Measurements from ENCODE around the gene CDKN2AIPNL. TPM values are rescaled to one million over a fixed set of nuclear protein-coding genes. Genes with fewer than 3 reads are reported as not detected.
A peak's percentile ranks its signal among the peaks of the same experiment; 100 is the strongest.

Gene CDKN2AIPNL
- total RNA-seq, 1 donor from 2014 or later: 26.2 TPM

DNA sequence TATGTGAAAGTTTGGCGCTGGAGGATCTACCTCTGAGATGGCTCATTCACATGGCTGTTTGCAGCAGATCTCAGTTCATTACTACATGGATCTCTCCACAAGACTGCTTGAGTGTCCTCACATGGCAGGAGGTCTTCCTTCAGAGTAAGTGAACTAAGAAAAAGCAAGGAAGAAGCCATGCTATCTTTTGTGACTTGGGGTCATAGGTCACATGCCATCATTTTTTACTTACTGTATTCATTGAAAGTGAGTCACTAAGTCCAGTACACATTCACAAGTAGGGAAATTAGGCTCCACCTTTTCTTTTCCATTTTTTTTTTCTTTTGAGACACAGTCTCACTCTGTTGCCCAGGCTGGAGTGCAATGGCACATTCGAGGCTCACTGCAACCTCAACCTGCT lies 8.7 kb upstream of the CDKN2AIPNL start:
- Mint-ChIP-seq H3K4me3 (ENCODE audit: unreplicated experiment) (no peak overlapping the region), H3K27me3 (ENCODE audit: unreplicated experiment) (peaks cover 2% of the 10 kb centered on the region), H3K36me3 (ENCODE audit: low read depth, unreplicated experiment) (no peaks in the 10 kb centered on the region), H3K4me1 (ENCODE audit: unreplicated experiment) (no peaks in the 10 kb centered on the region), H3K27ac (ENCODE audit: unreplicated experiment) (no peak overlapping the region), H3K9me3 (ENCODE audit: unreplicated experiment) (no peaks in the 10 kb centered on the region)
- TF ChIP-seq, protein P1, sequence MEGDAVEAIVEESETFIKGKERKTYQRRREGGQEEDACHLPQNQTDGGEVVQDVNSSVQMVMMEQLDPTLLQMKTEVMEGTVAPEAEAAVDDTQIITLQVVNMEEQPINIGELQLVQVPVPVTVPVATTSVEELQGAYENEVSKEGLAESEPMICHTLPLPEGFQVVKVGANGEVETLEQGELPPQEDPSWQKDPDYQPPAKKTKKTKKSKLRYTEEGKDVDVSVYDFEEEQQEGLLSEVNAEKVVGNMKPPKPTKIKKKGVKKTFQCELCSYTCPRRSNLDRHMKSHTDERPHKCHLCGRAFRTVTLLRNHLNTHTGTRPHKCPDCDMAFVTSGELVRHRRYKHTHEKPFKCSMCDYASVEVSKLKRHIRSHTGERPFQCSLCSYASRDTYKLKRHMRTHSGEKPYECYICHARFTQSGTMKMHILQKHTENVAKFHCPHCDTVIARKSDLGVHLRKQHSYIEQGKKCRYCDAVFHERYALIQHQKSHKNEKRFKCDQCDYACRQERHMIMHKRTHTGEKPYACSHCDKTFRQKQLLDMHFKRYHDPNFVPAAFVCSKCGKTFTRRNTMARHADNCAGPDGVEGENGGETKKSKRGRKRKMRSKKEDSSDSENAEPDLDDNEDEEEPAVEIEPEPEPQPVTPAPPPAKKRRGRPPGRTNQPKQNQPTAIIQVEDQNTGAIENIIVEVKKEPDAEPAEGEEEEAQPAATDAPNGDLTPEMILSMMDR (IDR thresholded peaks at IDR 0.05; ENCODE audit: unreplicated experiment): no peak
- DNase-seq (ENCODE audit: low spot score): no peak

DNA sequence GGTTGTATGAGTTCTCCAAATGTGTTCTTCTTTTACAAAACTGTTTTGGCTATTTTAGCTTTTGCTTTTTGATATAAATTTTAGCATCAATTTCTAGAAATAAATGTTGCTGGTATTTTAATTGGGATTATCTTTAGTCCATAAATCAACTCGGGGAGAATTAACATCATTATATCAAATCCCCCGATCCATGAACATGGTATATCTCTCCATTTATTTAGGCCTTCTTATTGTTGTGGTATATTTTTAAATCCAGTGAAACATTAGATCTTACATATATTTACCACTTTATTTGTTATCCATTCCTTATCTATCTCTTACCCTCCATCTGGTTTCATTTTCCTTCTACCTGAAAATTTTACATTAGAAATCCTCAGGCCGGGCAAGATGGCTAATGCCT lies 7.3 kb upstream of the CDKN2AIPNL start:
- TF ChIP-seq, protein P1 (IDR thresholded peaks at IDR 0.05; ENCODE audit: unreplicated experiment): no peak
- H3K4me3 Mint-ChIP-seq (ENCODE audit: unreplicated experiment): no peak overlapping the region
- no peaks in the 10 kb centered on the region for H3K4me1 Mint-ChIP-seq (ENCODE audit: unreplicated experiment)
- no peaks in the 10 kb centered on the region for H3K36me3 Mint-ChIP-seq (ENCODE audit: low read depth, unreplicated experiment)
- no peak overlapping the region for H3K27ac Mint-ChIP-seq (ENCODE audit: unreplicated experiment)
- H3K27me3 Mint-ChIP-seq (ENCODE audit: unreplicated experiment): peaks cover 2% of the 10 kb centered on the region
- no peaks in the 10 kb centered on the region for H3K9me3 Mint-ChIP-seq (ENCODE audit: unreplicated experiment)
- DNase-seq (ENCODE audit: low spot score): no peak

DNA sequence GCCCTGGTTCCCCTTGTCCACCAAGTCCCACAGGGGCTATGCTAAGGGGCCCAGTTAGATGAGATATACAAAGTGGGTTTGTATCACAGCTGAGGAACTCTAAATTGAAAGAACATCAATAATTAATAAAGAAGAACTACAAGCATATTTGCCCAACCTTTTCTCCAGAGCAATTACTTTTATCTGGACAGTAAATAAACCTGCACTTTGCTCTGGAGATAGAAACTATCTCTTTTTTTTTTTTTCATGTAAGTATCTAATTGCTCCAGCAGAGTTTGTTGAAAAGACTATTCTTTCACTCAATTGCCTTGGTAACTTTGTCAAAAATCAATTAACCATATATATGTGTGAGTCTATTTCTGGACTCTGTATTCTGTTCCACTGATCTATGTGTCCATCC lies 6.0 kb upstream of the CDKN2AIPNL start:
- Mint-ChIP-seq H3K4me3 (ENCODE audit: unreplicated experiment) (no peak overlapping the region), H3K27me3 (ENCODE audit: unreplicated experiment) (no peaks in the 10 kb centered on the region), H3K9me3 (ENCODE audit: unreplicated experiment) (no peaks in the 10 kb centered on the region), H3K4me1 (ENCODE audit: unreplicated experiment) (no peaks in the 10 kb centered on the region), H3K27ac (ENCODE audit: unreplicated experiment) (no peak overlapping the region), H3K36me3 (ENCODE audit: low read depth, unreplicated experiment) (no peaks in the 10 kb centered on the region)
- DNase-seq (ENCODE audit: low spot score): no peak
- TF ChIP-seq, protein P1 (IDR thresholded peaks at IDR 0.05; ENCODE audit: unreplicated experiment): no peak

DNA sequence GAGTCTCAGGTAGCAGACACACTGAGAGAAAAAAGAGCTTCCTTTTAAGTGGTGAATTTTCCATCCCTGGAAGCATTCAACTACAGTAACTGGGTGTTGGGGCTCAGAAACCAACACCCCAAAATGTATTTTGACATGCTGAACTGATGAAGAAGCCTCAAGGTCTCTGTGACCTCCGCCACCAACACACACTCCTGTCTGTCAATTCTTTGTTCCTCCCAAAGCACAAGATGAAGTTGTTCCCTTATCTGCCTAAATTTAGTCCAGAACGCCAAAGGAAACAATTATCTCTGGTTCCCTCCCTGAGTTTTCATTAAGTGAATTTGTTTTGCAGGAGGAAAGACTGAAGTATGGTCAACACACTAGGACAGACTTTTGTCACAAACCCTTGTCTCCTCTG lies 1.4 kb upstream of the CDKN2AIPNL start:
- TF ChIP-seq, protein P1 (IDR thresholded peaks at IDR 0.05; ENCODE audit: unreplicated experiment): no peak
- no peaks in the 10 kb centered on the region for H3K36me3 Mint-ChIP-seq (ENCODE audit: low read depth, unreplicated experiment)
- H3K9me3 Mint-ChIP-seq (ENCODE audit: unreplicated experiment): no peaks in the 10 kb centered on the region
- no peak overlapping the region for H3K4me3 Mint-ChIP-seq (ENCODE audit: unreplicated experiment)
- peaks cover 4% of the 10 kb centered on the region for H3K4me1 Mint-ChIP-seq (ENCODE audit: unreplicated experiment)
- H3K27ac Mint-ChIP-seq (ENCODE audit: unreplicated experiment): no peak overlapping the region
- peaks cover 2% of the 10 kb centered on the region for H3K27me3 Mint-ChIP-seq (ENCODE audit: unreplicated experiment)
- no peak for DNase-seq (ENCODE audit: low spot score)

DNA sequence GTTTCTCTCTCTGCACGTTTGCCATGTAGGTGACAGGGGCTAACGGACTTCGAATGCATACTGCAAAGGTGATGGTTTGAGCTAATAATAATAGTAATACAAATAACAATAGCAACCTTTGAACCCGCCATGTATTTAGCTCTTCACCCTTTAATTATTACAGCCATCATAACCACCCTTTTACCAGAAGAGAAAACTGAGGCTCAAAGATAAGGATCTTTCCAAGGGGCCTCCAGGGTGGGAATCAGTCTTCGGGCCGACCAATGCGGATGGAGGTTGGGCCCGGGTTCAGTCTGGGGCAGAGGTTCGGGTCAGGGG lies 494 bp downstream of the CDKN2AIPNL start:
- peak overlapping the region; percentile 74 for H3K27ac Mint-ChIP-seq (ENCODE audit: unreplicated experiment)
- peak overlapping the region; percentile 99 for H3K4me3 Mint-ChIP-seq (ENCODE audit: unreplicated experiment)
- DNase-seq (ENCODE audit: low spot score): no peak
- H3K27me3 Mint-ChIP-seq (ENCODE audit: unreplicated experiment): peaks cover 2% of the 10 kb centered on the region
- H3K4me1 Mint-ChIP-seq (ENCODE audit: unreplicated experiment): peaks cover 4% of the 10 kb centered on the region
- H3K9me3 Mint-ChIP-seq (ENCODE audit: unreplicated experiment): no peaks in the 10 kb centered on the region
- TF ChIP-seq, protein P1 (IDR thresholded peaks at IDR 0.05; ENCODE audit: unreplicated experiment): no peak
- peaks cover 3% of the 10 kb centered on the region for H3K36me3 Mint-ChIP-seq (ENCODE audit: low read depth, unreplicated experiment)

Data from endothelial cell (in vitro differentiated cells).